K562 (cell line): ENCODE measurements around the gene BRME1.

Experiments
- DLX4 ChIP-seq: fragments of 250-450 bp; sonication (Bioruptor Pico); IDR thresholded peaks from 2 replicates; pipeline ENCODE4 v1.6.1; 2021; ENCODE audit warnings: mild to moderate bottlenecking
- EZH2 ChIP-seq: IDR thresholded peaks from 2 replicates; pipeline ENCODE4 v1.6.1; 2012; ENCODE audit warnings: low read depth, mild to moderate bottlenecking, inconsistent platforms, low read length, borderline replicate concordance
- GABPB2 ChIP-seq: fragments of 250-450 bp; sonication (Bioruptor Pico); conservative IDR thresholded peaks from 2 replicates; pipeline ENCODE4 v1.5.1; 2021; ENCODE audit warnings: mild to moderate bottlenecking
- TF ChIP-seq, protein P1 (sequence below): sonication (generic); formaldehyde crosslinking; IDR thresholded peaks from 2 replicates; pipeline ENCODE4 v1.8.0; 2023; ENCODE audit warnings: mild to moderate bottlenecking, missing genetic modification reagents

DNA sequence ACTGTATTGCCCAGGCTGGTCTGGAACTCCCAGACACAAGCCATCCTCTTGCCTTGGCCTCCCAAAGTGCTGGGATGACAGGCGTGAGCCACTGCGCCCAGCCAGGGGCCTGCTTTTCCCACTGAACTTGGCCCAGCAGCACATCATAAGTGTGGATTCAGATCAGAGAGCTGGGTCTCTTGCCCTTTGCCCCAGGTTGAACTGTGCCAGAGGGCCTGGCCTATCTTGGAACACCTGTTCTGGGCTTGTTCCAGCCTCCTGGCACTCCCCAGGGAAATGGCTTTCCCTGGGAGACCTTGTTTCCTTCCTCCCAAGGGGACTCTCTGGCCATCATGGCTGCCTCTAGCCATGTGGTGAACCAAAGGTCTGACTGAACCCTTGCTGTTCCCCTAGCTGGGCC, 3.5 kb upstream of the BRME1 start:
- TF ChIP-seq GABPB2 (no peak), DLX4 (CRISPR knock-in tag) (no peak), EZH2 (no peak)
- TF ChIP-seq, protein P1, sequence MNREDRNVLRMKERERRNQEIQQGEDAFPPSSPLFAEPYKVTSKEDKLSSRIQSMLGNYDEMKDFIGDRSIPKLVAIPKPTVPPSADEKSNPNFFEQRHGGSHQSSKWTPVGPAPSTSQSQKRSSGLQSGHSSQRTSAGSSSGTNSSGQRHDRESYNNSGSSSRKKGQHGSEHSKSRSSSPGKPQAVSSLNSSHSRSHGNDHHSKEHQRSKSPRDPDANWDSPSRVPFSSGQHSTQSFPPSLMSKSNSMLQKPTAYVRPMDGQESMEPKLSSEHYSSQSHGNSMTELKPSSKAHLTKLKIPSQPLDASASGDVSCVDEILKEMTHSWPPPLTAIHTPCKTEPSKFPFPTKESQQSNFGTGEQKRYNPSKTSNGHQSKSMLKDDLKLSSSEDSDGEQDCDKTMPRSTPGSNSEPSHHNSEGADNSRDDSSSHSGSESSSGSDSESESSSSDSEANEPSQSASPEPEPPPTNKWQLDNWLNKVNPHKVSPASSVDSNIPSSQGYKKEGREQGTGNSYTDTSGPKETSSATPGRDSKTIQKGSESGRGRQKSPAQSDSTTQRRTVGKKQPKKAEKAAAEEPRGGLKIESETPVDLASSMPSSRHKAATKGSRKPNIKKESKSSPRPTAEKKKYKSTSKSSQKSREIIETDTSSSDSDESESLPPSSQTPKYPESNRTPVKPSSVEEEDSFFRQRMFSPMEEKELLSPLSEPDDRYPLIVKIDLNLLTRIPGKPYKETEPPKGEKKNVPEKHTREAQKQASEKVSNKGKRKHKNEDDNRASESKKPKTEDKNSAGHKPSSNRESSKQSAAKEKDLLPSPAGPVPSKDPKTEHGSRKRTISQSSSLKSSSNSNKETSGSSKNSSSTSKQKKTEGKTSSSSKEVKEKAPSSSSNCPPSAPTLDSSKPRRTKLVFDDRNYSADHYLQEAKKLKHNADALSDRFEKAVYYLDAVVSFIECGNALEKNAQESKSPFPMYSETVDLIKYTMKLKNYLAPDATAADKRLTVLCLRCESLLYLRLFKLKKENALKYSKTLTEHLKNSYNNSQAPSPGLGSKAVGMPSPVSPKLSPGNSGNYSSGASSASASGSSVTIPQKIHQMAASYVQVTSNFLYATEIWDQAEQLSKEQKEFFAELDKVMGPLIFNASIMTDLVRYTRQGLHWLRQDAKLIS = no peak
